ENCODE data around the gene FGFBP2.

FGFBP2 gene

DNA sequence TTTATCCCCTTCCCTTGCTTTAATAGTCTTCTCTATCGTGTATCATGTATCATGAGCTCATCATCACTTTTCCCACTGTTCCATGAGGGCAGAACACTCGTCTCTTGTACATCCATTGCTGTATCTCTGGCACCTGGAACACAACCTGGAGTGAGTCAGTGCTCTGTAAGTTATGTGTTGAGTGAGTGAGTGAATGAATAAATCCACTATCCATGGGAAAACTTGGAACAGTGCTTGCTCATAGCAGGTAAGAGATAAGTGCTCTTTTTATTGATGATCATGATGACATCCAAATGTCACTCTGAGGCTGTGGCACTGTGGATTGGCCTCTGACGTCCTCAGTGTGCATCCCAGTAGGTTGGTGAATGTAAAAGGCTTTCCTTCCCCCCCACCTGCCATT, 28.7 kb downstream of the FGFBP2 start:
- Histone ChIP-seq H3K9me2 (replicated peaks; ENCODE audit: control insufficient read depth, low read length) (no peaks in the 10 kb centered on the region), H3K36me3 (ENCODE audit: control insufficient read depth, low read length) (no peaks in the 10 kb centered on the region), H3K27me3 (ENCODE audit: control insufficient read depth, low read length) (peaks cover 22% of the 10 kb centered on the region), H3K4me2 (ENCODE audit: low read length) (no peak overlapping the region), H3K27ac (ENCODE audit: low read depth, low read length) (no peak overlapping the region), H4K20me1 (ENCODE audit: control insufficient read depth, insufficient read depth, low read depth, low read length) (no peaks in the 10 kb centered on the region), H3K79me2 (ENCODE audit: control insufficient read depth, low read length) (no peaks in the 10 kb centered on the region), H3K4me1 (ENCODE audit: control insufficient read depth, low read length) (peaks cover 15% of the 10 kb centered on the region), H3K4me3 (ENCODE audit: low read length) (no peak overlapping the region), H3F3A (ENCODE audit: control insufficient read depth, insufficient read depth) (no peaks in the 10 kb centered on the region), H3K9me3 (ENCODE audit: control insufficient read depth, insufficient read depth, low read length) (no peaks in the 10 kb centered on the region)
- TF ChIP-seq, protein P1, sequence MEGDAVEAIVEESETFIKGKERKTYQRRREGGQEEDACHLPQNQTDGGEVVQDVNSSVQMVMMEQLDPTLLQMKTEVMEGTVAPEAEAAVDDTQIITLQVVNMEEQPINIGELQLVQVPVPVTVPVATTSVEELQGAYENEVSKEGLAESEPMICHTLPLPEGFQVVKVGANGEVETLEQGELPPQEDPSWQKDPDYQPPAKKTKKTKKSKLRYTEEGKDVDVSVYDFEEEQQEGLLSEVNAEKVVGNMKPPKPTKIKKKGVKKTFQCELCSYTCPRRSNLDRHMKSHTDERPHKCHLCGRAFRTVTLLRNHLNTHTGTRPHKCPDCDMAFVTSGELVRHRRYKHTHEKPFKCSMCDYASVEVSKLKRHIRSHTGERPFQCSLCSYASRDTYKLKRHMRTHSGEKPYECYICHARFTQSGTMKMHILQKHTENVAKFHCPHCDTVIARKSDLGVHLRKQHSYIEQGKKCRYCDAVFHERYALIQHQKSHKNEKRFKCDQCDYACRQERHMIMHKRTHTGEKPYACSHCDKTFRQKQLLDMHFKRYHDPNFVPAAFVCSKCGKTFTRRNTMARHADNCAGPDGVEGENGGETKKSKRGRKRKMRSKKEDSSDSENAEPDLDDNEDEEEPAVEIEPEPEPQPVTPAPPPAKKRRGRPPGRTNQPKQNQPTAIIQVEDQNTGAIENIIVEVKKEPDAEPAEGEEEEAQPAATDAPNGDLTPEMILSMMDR (IDR thresholded peaks at IDR 0.05; ENCODE audit: low read depth, low read length, poor library complexity, severe bottlenecking) = no peak
- no peak for TF ChIP-seq EZH2phosphoT487 (IDR thresholded peaks at IDR 0.05; ENCODE audit: borderline replicate concordance, low read length)

DNA sequence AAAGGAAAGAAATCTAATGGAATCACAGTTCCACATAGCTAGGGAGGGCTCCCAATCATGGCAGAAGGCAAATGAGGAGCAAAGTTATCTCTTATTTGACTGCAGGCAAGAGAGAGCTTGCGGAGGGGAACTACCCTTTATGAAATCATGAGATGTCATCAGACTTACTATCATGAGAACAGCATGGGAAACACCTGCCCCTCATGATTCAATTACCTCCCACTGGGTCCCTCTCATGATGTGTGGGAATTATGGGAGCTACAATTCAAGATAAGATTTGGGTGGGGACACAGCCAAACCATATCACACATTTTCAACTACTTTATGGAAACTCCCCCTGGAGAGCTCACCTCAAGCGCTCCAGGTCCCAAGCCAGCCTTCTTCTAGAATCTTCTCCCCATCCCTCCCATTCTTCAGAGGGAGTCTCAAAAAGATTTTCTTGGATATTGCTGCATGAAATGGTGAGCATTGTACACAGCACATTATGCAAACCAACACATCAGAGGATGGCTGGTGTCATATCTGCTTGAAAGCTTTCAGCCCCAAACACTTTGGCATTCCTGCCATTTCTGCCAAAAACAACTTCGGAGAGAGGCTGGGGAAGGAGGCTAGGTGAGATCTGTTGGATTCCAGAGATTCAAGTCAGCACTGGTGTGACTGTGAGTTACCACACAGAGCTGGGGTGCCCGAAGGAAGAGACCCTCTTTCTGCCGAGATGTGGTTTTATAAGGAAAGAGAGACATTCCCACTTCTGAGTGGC, 31.3 kb downstream of the FGFBP2 start:
- H3K27me3 ChIP-seq (ENCODE audit: control insufficient read depth, low read length) = peaks cover 18% of the 10 kb centered on the region
- TF ChIP-seq, protein P1 (IDR thresholded peaks at IDR 0.05; ENCODE audit: low read depth, low read length, poor library complexity, severe bottlenecking) = no peak
- TF ChIP-seq EZH2phosphoT487 (IDR thresholded peaks at IDR 0.05; ENCODE audit: borderline replicate concordance, low read length) = no peak
- H3K36me3 ChIP-seq (ENCODE audit: control insufficient read depth, low read length) = no peaks in the 10 kb centered on the region
- no peaks in the 10 kb centered on the region for H4K20me1 ChIP-seq (ENCODE audit: control insufficient read depth, insufficient read depth, low read depth, low read length)
- no peak overlapping the region for H3K4me2 ChIP-seq (ENCODE audit: low read length)
- H3K79me2 ChIP-seq (ENCODE audit: control insufficient read depth, low read length) = no peaks in the 10 kb centered on the region
- H3K9me2 ChIP-seq (replicated peaks; ENCODE audit: control insufficient read depth, low read length) = no peaks in the 10 kb centered on the region
- no peak overlapping the region for H3K4me3 ChIP-seq (ENCODE audit: low read length)
- H3K27ac ChIP-seq (ENCODE audit: low read depth, low read length) = no peak overlapping the region
- H3F3A ChIP-seq (ENCODE audit: control insufficient read depth, insufficient read depth) = no peaks in the 10 kb centered on the region
- peaks cover 15% of the 10 kb centered on the region for H3K4me1 ChIP-seq (ENCODE audit: control insufficient read depth, low read length)
- H3K9me3 ChIP-seq (ENCODE audit: control insufficient read depth, insufficient read depth, low read length) = no peaks in the 10 kb centered on the region

DNA sequence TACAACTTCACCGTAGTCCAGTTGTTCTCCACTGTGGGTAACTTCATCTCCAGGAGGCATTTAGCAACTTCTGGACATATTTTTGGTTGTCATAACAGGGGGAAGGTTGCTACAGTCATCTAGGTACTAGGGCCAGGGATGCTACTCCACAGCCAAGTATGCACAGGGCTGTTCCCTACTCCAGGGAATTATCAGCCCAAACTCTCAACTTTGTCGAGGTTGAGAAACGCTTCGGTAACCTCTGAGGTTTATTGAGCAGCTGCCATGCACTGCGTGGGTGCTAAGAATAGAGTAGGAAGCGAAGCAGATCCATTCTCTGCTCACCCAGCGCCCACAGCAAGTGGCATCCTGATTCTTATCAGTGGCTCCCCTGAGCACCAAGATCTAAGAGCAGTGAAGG, 32.7 kb downstream of the FGFBP2 start:
- Histone ChIP-seq H3K27ac (ENCODE audit: low read depth, low read length) (no peak overlapping the region), H3K9me2 (replicated peaks; ENCODE audit: control insufficient read depth, low read length) (no peaks in the 10 kb centered on the region), H3K4me2 (ENCODE audit: low read length) (no peak overlapping the region), H3K27me3 (ENCODE audit: control insufficient read depth, low read length) (peaks cover 18% of the 10 kb centered on the region), H3K4me3 (ENCODE audit: low read length) (no peak overlapping the region), H3K36me3 (ENCODE audit: control insufficient read depth, low read length) (no peaks in the 10 kb centered on the region), H3K4me1 (ENCODE audit: control insufficient read depth, low read length) (peaks cover 15% of the 10 kb centered on the region), H3F3A (ENCODE audit: control insufficient read depth, insufficient read depth) (no peaks in the 10 kb centered on the region), H4K20me1 (ENCODE audit: control insufficient read depth, insufficient read depth, low read depth, low read length) (no peaks in the 10 kb centered on the region), H3K9me3 (ENCODE audit: control insufficient read depth, insufficient read depth, low read length) (no peaks in the 10 kb centered on the region), H3K79me2 (ENCODE audit: control insufficient read depth, low read length) (no peaks in the 10 kb centered on the region)
- TF ChIP-seq, protein P1 (IDR thresholded peaks at IDR 0.05; ENCODE audit: low read depth, low read length, poor library complexity, severe bottlenecking) = no peak
- TF ChIP-seq EZH2phosphoT487 (IDR thresholded peaks at IDR 0.05; ENCODE audit: borderline replicate concordance, low read length) = no peak

Measured in DOHH2 (cell line).